K562 (cell line): Measurements from ENCODE around the gene IGF1R. TPM values are rescaled to one million over a fixed set of nuclear protein-coding genes. Genes with fewer than 3 reads are reported as not detected.
A peak's percentile ranks its signal among the peaks of the same experiment; 100 is the strongest.

Source experiments
- ATAC-seq: fragments of 200-7000 bp; cut with Tn5 transposase; 3 replicates; pipeline ENCODE4 v1.9.1; 2020; ENCODE audit warnings: moderate library complexity
- BruUV-seq: library from RNA; stranded (reverse); fragments of 400-500 nt; replicated peaks from 2 replicates; lab custom pipeline; 2021; lab: Mats Ljungman, UMichigan
- CTCF ChIA-PET: fragments of 300-600 bp; formaldehyde crosslinking; extraction: SDS; loops from one replicate; lab custom pipeline; 2021; ENCODE audit warnings: low intra/inter-chr PET ratio; lab: Yijun Ruan, JAX
- POLR2A ChIA-PET: fragments of 300-600, 350-650 bp; sonication (Branson Sonifier 250); formaldehyde crosslinking; extraction: SDS; loops from one replicate; lab custom pipeline; 2021; ENCODE audit warnings: antibody characterized with exemption, inconsistent platforms; lab: Yijun Ruan, JAX
- DNase-seq, 4 experiments: peaks; one replicate each; pipeline versions ENCODE4 v3.0.0 to v3.0.0-alpha.2; 2011 to 2018; ENCODE audit warnings: low spot score in 3 of 4, mixed read lengths in 3 of 4; ENCODE audit errors: extremely low read depth in 1 of 4
- FAIRE-seq: peaks from 2 replicates; lab custom pipeline; 2011; peaks lifted over from hg19 to GRCh38; lab: Jason Lieb, UNC
- H2AFZ ChIP-seq: 2 replicates; pipeline ENCODE4 v1.6.0; 2011; ENCODE audit warnings: low read depth, low read length, control low read depth, inconsistent platforms
- H3K27ac ChIP-seq: fragments of 200-600 bp; 3 replicates; pipeline ENCODE4 v1.8.0; 2011; ENCODE audit warnings: low read depth, mild to moderate bottlenecking, control low read depth, inconsistent platforms, low read length, moderate library complexity, mixed read lengths; ENCODE audit errors: extremely low read depth
- H3K27me3 ChIP-seq, 2 experiments: fragments of 300-600 bp in 1 of 2; 2 replicates in 1 of 2; 3 replicates in 1 of 2; pipeline versions ENCODE4 v1.6.0 to v1.8.0; 2011; ENCODE audit warnings: inconsistent platforms in 2 of 2, low read length in 2 of 2, mild to moderate bottlenecking in 1 of 2, mixed read lengths in 1 of 2, moderate library complexity in 1 of 2; ENCODE audit not compliant: control insufficient read depth in 2 of 2, insufficient read depth in 2 of 2
- H3K36me3 ChIP-seq: fragments of 300-600 bp; 3 replicates; pipeline ENCODE4 v1.8.0; 2011; ENCODE audit warnings: mild to moderate bottlenecking, low read length, inconsistent platforms; ENCODE audit not compliant: control insufficient read depth, insufficient read depth
- H3K4me1 ChIP-seq, 2 experiments: fragments of 200-600 bp in 1 of 2; replicated peaks in 1 of 2; 2 replicates in 1 of 2; 3 replicates in 1 of 2; pipeline versions ENCODE4 v1.5.1 to v1.8.0; 2011; ENCODE audit warnings: inconsistent platforms in 2 of 2, low read length in 2 of 2, mild to moderate bottlenecking in 1 of 2, mixed read lengths in 1 of 2, moderate library complexity in 1 of 2; ENCODE audit not compliant: control insufficient read depth in 2 of 2, insufficient read depth in 2 of 2
- H3K4me2 ChIP-seq: 2 replicates; pipeline ENCODE4 v1.6.1; 2011; ENCODE audit warnings: low read length, control low read depth, inconsistent platforms, mixed read lengths; ENCODE audit not compliant: insufficient read depth
- H3K4me3 ChIP-seq: fragments of 200-600 bp; sonication (generic), shearing (Covaris generic); 2 replicates; pipeline ENCODE4 v1.5.1; 2016; ENCODE audit warnings: control low read depth, inconsistent platforms
- H3K79me2 ChIP-seq: fragments of 200-600 bp; 3 replicates; pipeline ENCODE4 v1.8.0; 2011; ENCODE audit warnings: low read length, inconsistent platforms; ENCODE audit not compliant: control insufficient read depth, insufficient read depth
- H3K9ac ChIP-seq, 2 experiments: 2 replicates each; pipeline versions ENCODE4 v1.6.0 to v1.6.1; 2011; ENCODE audit warnings: low read depth in 2 of 2, low read length in 2 of 2, control low read depth in 1 of 2, inconsistent platforms in 1 of 2, mild to moderate bottlenecking in 1 of 2, mixed read lengths in 1 of 2; ENCODE audit not compliant: insufficient read depth in 1 of 2
- H3K9me1 ChIP-seq: one replicate; pipeline ENCODE4 v1.6.0; 2011; ENCODE audit warnings: inconsistent platforms, mild to moderate bottlenecking, low read length, moderate library complexity; ENCODE audit not compliant: control insufficient read depth, insufficient read depth
- H3K9me3 ChIP-seq: replicated peaks from 2 replicates; pipeline ENCODE4 v1.5.1; 2011; ENCODE audit warnings: low read depth, low read length, inconsistent platforms; ENCODE audit not compliant: control insufficient read depth, insufficient read depth
- H4K20me1 ChIP-seq: replicated peaks from 2 replicates; pipeline ENCODE4 v1.6.1; 2011; ENCODE audit warnings: low read length, inconsistent platforms, mixed read lengths; ENCODE audit not compliant: control insufficient read depth, insufficient read depth
- NRF1 ChIP-seq, 2 experiments: fragments of 450-650 bp; IDR thresholded peaks in 1 of 2; conservative IDR thresholded peaks in 1 of 2; 2 replicates each; pipeline ENCODE4 v1.6.1; 2014; ENCODE audit warnings: mild to moderate bottlenecking in 2 of 2
- SPI1 ChIP-seq: IDR thresholded peaks from 2 replicates; pipeline ENCODE4 v1.6.1; 2011; ENCODE audit warnings: low read depth, low read length, control low read depth, borderline replicate concordance
- WGBS: fragments of 100-300 bp; shearing (Covaris generic); methylation state at CpG from one replicate; pipeline ENCODE4 v1.1.6; 2016; ENCODE audit warnings: low coverage, mixed read lengths; ENCODE audit not compliant: insufficient coverage; ENCODE audit errors: missing lambda C conversion rate; 5-methylcytosine and 5-hydroxymethylcytosine counted together
- in situ Hi-C: fragments of 300-500 bp; cut with MboI; formaldehyde crosslinking; loops from 4 replicates; pipeline ENCODE4 v1.15.0; 2018; ENCODE audit warnings: inconsistent platforms, mixed read lengths
- intact Hi-C: fragments of 100-400 bp; cut with micrococcal nuclease; formaldehyde crosslinking; loops from 2 replicates; pipeline ENCODE4 v1.14.2; 2022
- polyA plus RNA-seq, 8 experiments: library from polyadenylated mRNA; depleted of rRNA in 4 of 8; stranded (reverse) in 5 of 8; unstranded in 3 of 8; fragments of >200 nt; fragmentation: Nextera tagmentation in 2 of 8; fragmentation: Illumina TruSeq in 1 of 8; extraction: Ambion mirVana in 2 of 8; extraction: Trizol in 1 of 8; gene quantifications; 2 replicates each; pipeline versions ENCODE4 v1.2.1 to v1.2.3, GENCODE V29; 2011 to 2014; ENCODE audit warnings: inconsistent platforms in 1 of 8, missing spikeins in 1 of 8
- total RNA-seq, 7 experiments: library from RNA; depleted of rRNA in 6 of 7; stranded (reverse); fragments of >200 nt in 6 of 7; fragmentation: Illumina TruSeq in 2 of 7; extraction: Trizol in 2 of 7; gene quantifications; 2 replicates each; pipeline versions ENCODE4 v1.2.1 to v1.2.3, GENCODE V29; 2011 to 2021; ENCODE audit warnings: low replicate concordance in 1 of 7
- TF ChIP-seq, protein P1 (sequence below): fragments of 200-800 bp; sonication (Bioruptor generic); IDR thresholded peaks from 2 replicates; pipeline ENCODE4 v1.6.1; 2016; ENCODE audit warnings: missing genetic modification characterization, missing compliant biosample characterization
- TF ChIP-seq, protein P2 (sequence below): sonication (generic); formaldehyde crosslinking; IDR thresholded peaks from 2 replicates; pipeline ENCODE4 v1.8.0; 2022; ENCODE audit warnings: mild to moderate bottlenecking, missing genetic modification reagents

Gene IGF1R
- total and polyA plus RNA-seq, 9 of the 15 experiments (the other 6 are each of a cell fraction or from before 2014, with no cell fraction given) = 0.35 to 8.0 (median 1.6) TPM

DNA sequence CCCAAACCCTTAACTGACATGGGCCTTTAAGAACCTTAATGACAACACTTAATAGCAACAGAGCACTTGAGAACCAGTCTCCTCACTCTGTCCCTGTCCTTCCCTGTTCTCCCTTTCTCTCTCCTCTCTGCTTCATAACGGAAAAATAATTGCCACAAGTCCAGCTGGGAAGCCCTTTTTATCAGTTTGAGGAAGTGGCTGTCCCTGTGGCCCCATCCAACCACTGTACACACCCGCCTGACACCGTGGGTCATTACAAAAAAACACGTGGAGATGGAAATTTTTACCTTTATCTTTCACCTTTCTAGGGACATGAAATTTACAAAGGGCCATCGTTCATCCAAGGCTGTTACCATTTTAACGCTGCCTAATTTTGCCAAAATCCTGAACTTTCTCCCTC is 309.3 kb downstream of the IGF1R start:
- Histone ChIP-seq H3K9ac (no peak overlapping the region), H3K9me3 (no peaks in the 10 kb centered on the region), H3K4me1 (peaks cover 0 to 10% of the 10 kb centered on the region in 2 experiments; a peak in 2 of 5 replicates), H3K36me3 (no peaks in the 10 kb centered on the region), H4K20me1 (no peaks in the 10 kb centered on the region; the same call in none of the 2 replicates), H3K27ac (no peak overlapping the region), H3K27me3 (peaks cover 17 to 63% of the 10 kb centered on the region in 2 experiments; a peak in 4 of 5 replicates), H3K79me2 (no peaks in the 10 kb centered on the region), H3K9me1 (no peaks in the 10 kb centered on the region), H3K4me2 (no peak overlapping the region), H2AFZ (no peak overlapping the region), H3K4me3 (no peak overlapping the region)
- intact Hi-C loops = no loop called here
- CTCF ChIA-PET = no interaction called here
- FAIRE-seq = peak; percentile 40
- WGBS = 9% methylated on average over 6 of the region's 6 CpGs
- POLR2A ChIA-PET = interaction anchor here (0.8 kb wide), 1 partner anchor 48 kb away, joined by 3 read pairs; no protein-coding TSS in a partner anchor
- in situ Hi-C loops = no loop called here
- peak; percentile 34 to 45; a peak in 2 of 4 replicates for TF ChIP-seq NRF1 (conservative IDR thresholded peaks at IDR 0.05 in 1 of 2, IDR thresholded peaks at IDR 0.05 in 1 of 2)
- TF ChIP-seq, protein P1, sequence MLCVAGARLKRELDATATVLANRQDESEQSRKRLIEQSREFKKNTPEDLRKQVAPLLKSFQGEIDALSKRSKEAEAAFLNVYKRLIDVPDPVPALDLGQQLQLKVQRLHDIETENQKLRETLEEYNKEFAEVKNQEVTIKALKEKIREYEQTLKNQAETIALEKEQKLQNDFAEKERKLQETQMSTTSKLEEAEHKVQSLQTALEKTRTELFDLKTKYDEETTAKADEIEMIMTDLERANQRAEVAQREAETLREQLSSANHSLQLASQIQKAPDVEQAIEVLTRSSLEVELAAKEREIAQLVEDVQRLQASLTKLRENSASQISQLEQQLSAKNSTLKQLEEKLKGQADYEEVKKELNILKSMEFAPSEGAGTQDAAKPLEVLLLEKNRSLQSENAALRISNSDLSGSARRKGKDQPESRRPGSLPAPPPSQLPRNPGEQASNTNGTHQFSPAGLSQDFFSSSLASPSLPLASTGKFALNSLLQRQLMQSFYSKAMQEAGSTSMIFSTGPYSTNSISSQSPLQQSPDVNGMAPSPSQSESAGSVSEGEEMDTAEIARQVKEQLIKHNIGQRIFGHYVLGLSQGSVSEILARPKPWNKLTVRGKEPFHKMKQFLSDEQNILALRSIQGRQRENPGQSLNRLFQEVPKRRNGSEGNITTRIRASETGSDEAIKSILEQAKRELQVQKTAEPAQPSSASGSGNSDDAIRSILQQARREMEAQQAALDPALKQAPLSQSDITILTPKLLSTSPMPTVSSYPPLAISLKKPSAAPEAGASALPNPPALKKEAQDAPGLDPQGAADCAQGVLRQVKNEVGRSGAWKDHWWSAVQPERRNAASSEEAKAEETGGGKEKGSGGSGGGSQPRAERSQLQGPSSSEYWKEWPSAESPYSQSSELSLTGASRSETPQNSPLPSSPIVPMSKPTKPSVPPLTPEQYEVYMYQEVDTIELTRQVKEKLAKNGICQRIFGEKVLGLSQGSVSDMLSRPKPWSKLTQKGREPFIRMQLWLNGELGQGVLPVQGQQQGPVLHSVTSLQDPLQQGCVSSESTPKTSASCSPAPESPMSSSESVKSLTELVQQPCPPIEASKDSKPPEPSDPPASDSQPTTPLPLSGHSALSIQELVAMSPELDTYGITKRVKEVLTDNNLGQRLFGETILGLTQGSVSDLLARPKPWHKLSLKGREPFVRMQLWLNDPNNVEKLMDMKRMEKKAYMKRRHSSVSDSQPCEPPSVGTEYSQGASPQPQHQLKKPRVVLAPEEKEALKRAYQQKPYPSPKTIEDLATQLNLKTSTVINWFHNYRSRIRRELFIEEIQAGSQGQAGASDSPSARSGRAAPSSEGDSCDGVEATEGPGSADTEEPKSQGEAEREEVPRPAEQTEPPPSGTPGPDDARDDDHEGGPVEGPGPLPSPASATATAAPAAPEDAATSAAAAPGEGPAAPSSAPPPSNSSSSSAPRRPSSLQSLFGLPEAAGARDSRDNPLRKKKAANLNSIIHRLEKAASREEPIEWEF = no peak
- TF ChIP-seq, protein P2, sequence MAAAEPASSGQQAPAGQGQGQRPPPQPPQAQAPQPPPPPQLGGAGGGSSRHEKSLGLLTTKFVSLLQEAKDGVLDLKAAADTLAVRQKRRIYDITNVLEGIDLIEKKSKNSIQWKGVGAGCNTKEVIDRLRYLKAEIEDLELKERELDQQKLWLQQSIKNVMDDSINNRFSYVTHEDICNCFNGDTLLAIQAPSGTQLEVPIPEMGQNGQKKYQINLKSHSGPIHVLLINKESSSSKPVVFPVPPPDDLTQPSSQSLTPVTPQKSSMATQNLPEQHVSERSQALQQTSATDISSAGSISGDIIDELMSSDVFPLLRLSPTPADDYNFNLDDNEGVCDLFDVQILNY = no peak
- peak; percentile 80; the same call in 1 of the 2 replicates for TF ChIP-seq SPI1
- DNase-seq = no peak
- ATAC-seq = no peak
- no TSS peak for BruUV-seq
